ENCODE data around the gene DNAJC5G. TPM values are rescaled to one million over a fixed set of nuclear protein-coding genes. Genes with fewer than 3 reads are reported as not detected.
"Not testable (repeated sequence)": the region's sequence is repeated elsewhere in the genome, so short reads cannot be mapped to it uniquely, and the experiment has no call there.

DNAJC5G gene
- total RNA-seq, 1 donor from 2014 or later = not detected

DNA sequence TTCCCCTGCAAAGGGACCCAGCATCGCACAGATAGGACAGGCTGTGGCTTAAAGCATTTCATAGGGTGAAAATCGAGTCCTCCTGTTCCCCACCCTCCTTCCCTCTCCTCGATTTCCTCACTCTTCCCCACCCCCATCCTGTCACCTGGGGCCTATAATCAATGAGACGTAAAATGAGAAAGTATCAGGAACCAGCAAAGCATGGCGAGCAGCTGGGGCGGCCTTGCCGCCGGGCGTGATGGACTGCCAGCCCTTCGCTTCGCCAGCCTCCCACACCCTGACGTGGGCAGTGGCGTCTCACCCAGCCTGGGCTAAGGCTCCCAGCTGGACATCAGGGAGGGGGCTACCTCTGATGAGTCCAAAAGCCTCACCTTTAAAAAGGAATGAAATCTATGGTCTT is 23.5 kb upstream of the DNAJC5G start:
- no peak for DNase-seq (ENCODE audit: low spot score)

GRCh38 chr2:27255187-27255586 is 20.0 kb upstream of the DNAJC5G start:
- peak; percentile 26 for DNase-seq (ENCODE audit: low spot score)

DNA sequence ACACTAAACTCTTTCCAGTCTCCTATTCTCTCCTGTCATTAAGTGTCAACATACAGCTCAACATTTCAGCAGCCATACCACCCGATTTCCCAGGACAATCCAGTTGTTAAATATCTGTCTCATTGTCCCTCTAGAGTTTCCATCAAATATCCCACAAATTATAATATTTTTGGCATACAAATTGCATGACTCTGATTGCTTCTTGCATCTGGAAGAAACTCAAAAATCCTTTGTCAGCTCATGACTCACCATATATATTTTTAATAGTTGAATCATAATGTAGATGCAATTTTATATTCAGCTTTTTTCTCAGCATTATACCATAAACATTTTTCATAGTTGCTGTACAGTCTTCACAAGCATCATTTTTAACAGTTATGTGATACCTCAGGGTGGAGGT is 19.6 kb upstream of the DNAJC5G start:
- peak; percentile 25 for DNase-seq (ENCODE audit: low spot score)

GRCh38 chr2:27256855-27257454 is 18.3 kb upstream of the DNAJC5G start:
- no peak for DNase-seq (ENCODE audit: low spot score)

GRCh38 chr2:27258051-27258450 is 17.2 kb upstream of the DNAJC5G start:
- DNase-seq (ENCODE audit: low spot score) = no peak

- no peak for DNase-seq (ENCODE audit: low spot score)
Observed at GRCh38 chr2:27261241-27261925, 13.8 kb upstream of the DNAJC5G start.

GRCh38 chr2:27261926-27262298 is 13.3 kb upstream of the DNAJC5G start:
- no peak for DNase-seq (ENCODE audit: low spot score)

DNA sequence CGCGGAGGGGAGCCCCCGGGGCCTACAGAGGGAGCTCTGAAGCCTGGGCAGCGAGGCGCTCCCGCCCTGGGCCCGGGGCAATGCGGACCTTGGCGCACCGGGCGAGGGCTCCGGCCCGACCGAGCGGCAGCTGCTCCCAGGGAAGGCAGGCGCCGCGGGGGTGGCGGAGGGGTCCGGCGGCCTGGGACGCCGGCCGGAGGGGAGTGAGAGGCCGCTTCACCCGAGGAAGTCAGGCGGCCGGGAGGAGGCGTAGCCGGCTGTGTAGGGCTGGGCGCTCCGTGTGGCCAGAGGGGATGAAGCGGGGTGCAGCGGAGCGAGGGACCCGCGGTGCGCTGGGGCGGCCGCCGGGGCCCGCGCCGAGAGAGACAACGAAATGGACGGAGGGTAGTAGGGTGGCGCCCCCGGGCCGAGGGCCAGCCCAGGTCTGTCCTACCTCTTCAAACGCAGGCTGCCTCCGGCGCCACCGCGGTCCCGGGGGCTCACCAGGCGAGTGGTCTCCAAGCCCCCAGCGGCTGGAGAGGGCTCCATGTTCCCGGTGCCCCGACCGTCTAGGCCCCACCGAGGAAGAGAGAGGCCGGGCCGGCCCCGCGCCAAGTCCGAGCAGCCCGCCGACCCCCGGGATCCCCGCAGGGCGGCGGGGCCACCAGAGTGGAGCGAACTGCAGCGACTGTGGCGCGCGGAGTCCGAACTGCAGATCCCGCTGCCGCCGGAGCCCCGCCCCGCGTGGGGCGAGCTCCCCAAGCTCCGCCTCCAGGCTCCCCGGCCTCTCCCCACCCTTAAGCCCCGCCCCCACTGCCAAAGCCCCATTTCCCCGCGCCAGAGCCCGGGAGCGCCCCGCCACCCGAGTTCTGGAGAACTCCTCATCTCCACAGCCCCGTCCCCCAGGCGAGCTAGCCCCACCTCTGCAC is 12.6 kb upstream of the DNAJC5G start, which contains the start of gene SLC30A3:
TSS of gene SLC30A3 (minus strand) at position 669 of the 908 bp plus-strand sequence. CDS start at position 528, 141 bp downstream.
- DNase-seq (ENCODE audit: low spot score) = peak; percentile 17

- DNase-seq (ENCODE audit: low spot score) = no peak
Observed at GRCh38 chr2:27263287-27264252, 11.7 kb upstream of the DNAJC5G start.

DNA sequence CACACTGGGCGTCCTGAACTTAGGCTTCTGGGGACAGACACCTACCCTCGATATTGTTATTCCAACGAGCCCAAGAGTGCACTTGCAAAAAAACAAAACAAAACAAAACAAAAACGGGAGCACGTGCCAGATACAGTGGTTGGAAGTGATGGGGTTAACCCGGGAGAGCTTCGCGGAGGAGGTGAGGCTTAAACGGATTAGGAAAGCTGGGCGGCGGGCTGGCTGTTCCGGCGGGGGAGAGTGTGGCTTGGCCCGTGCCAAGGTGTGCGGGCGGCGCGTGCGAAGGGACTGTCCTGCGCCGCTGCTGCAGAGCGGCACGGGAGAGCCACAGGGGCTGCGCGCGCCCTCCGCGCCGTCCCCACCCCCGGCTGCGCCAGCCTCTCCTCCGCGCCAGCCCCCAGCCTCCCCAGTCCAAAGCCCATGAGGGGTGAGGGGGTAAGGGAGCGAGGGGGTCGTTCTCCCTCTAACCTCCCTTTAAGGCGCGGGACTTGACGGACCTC is 10.9 kb upstream of the DNAJC5G start:
- DNase-seq (ENCODE audit: low spot score) = no peak

GRCh38 chr2:27264753-27265535 is 10.3 kb upstream of the DNAJC5G start:
- DNase-seq (ENCODE audit: low spot score) = peak; percentile 59

GRCh38 chr2:27265536-27265870 is 9.7 kb upstream of the DNAJC5G start:
- DNase-seq (ENCODE audit: low spot score) = no peak

GRCh38 chr2:27268296-27268695 is 6.9 kb upstream of the DNAJC5G start:
- DNase-seq (ENCODE audit: low spot score) = not testable (repeated sequence)

DNA sequence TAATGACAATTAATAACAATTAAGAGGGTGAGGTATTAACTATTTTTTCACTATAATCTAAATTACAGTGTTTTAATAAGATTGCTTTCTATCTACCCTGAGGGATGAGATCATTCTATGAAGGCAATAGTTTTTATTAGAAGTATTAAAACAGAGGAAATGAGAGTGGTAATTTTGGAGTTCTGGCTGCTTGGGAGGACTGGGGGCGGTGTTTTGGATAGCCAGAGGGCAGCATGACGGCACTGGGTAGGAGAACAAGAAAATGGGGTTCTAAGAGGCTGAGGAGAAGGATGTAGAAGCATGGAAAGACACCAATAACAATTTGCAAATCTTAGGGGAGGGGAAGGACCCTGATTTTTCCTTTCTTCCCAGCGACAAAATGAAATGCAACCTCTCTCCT is 5.1 kb upstream of the DNAJC5G start:
- DNase-seq (ENCODE audit: low spot score) = no peak

DNA sequence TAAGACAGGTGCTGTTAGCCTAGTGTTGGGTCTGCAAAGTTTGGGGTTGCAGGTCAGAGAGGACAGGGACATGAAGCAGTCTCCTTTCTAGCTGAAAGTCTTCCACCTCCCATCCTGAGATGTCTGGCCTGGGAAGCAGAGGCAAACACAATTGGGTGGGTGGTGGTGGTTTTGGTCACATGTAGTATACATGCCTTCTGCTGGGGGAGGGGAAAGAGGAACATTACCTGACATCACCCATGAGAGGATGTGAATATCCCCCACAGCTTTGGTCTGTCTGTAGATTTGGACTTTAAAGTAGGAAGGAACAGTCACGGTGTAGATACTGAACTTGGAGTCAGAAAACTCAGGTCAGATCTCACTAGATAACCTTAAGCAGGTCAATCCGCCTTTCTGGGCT is 4.6 kb upstream of the DNAJC5G start:
- DNase-seq (ENCODE audit: low spot score) = no peak

- DNase-seq (ENCODE audit: low spot score) = no peak
Observed at GRCh38 chr2:27271631-27272340, 3.4 kb upstream of the DNAJC5G start.

- not testable (repeated sequence) for DNase-seq (ENCODE audit: low spot score)
Observed at GRCh38 chr2:27272537-27273522, 2.4 kb upstream of the DNAJC5G start.

DNA sequence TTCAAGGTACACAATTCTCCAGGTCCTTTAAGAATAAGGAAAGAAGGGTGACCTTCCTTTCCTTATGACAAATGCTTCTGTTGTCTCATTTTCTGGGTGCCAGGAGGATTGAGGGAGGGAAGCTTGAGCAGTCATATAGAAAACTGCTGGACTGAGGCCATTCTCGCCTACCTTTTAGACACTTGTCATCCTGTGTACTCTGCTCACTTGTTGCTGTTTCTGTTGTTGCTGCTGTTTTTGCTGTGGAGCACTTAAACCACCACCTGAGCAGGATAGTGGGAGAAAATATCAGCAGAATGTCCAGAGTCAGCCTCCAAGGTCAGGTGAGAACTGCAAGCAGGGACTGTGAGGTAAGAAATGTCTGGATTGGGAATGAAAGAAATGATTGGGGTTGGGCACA is 2.8 kb downstream of the DNAJC5G start:
- no peak for DNase-seq (ENCODE audit: low spot score)
